HG03175 (cell line): ENCODE results near the gene PLK5.
"Not testable (repeated sequence)": the region's sequence is repeated elsewhere in the genome, so short reads cannot be mapped to it uniquely, and the experiment has no call there.

Source experiments
- ATAC-seq: cut with Tn5 transposase; IDR thresholded peaks from one replicate; pipeline ENCODE4 v1.9.1; 2021; ENCODE audit warnings: mild to moderate bottlenecking, moderate library complexity; ENCODE audit not compliant: unreplicated experiment

Gene PLK5

GRCh38 chr19:1491114-1491848 lies 32.6 kb upstream of the PLK5 start, which contains the start of gene REEP6:
Gene REEP6 (plus strand): TSS chr19:1491181. CDS start chr19:1491270, 89 bp downstream.
- no peak for ATAC-seq

DNA sequence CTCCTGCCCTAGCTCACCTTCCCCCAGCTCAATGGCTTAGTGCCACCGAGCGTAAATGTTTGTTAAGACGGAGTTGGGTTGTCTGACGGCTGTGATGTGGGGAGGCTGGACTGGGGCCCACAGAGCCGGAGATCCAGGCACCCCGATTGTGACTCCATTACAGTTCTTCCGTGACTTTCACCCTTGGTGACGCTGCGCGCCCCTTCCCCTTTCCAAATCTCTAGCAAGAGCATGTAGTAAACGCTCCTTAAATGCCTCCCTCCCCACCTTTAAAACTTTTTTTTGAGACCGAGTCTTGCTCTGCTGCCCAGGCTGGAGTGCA lies 32.1 kb upstream of the PLK5 start:
- ATAC-seq = no peak

DNA sequence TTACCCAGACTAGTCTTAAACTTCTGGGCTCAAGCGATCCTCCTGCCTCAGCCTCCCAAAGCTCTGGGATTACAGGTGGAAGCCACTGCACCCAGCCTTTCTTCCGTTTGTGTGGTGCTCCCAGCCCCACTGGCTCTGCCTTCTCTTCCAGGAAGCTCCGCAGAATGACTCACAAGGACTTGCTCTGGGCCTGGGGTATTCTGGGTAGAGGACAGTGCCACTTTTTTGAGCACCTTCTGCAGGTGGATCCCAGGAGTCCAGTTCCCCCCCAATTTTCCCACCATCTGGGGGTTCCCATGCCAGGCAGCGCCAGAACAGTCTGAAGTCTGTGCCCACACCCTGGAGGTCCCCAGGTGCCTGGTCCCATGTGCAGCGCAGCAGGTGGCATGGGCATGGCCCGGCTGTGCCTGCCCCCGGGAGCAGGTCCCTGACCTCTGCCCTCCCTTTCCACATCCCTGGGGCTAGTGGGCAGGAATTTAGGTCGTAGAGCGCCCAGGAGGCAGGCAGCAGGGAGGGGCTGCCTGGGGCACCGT lies 31.3 kb upstream of the PLK5 start:
- ATAC-seq = no peak

DNA sequence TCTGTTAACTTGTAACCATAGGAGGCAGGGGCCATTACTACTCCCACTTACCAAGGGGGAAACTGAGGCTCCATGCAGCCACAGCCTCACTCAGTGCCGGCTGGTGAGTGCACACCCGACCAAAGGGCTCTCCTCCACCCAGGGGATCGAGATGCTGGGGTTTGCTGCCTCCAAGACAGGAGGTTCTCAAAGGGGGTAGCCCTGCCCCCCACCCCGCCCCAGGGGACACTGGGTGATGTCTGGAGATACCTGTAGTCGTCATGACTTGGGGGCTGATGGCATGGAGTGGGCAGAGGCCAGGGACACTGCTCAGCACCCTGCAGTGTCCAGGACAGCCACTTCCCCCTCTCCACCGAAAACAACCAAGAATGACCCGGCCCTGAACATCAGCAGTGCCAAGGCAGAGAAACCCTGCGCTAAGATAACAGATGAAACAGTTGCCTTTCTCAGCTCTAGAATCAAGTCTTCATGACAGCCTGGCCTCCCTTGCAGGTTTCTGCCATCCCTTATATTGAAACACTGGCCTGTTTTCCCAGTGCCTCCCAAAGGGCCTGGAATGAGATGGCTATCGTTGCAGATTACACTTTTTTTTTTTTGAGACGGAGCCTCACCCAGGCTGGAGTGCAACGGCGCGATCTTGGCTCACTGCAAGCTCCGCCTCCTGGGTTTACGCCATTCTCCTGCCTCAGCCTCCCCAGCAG lies 29.6 kb upstream of the PLK5 start:
- ATAC-seq = no peak

- no peak for ATAC-seq
Observed at GRCh38 chr19:1495051-1495798, 28.7 kb upstream of the PLK5 start.

- ATAC-seq = no peak
Observed at GRCh38 chr19:1495799-1496713, 27.8 kb upstream of the PLK5 start.

DNA sequence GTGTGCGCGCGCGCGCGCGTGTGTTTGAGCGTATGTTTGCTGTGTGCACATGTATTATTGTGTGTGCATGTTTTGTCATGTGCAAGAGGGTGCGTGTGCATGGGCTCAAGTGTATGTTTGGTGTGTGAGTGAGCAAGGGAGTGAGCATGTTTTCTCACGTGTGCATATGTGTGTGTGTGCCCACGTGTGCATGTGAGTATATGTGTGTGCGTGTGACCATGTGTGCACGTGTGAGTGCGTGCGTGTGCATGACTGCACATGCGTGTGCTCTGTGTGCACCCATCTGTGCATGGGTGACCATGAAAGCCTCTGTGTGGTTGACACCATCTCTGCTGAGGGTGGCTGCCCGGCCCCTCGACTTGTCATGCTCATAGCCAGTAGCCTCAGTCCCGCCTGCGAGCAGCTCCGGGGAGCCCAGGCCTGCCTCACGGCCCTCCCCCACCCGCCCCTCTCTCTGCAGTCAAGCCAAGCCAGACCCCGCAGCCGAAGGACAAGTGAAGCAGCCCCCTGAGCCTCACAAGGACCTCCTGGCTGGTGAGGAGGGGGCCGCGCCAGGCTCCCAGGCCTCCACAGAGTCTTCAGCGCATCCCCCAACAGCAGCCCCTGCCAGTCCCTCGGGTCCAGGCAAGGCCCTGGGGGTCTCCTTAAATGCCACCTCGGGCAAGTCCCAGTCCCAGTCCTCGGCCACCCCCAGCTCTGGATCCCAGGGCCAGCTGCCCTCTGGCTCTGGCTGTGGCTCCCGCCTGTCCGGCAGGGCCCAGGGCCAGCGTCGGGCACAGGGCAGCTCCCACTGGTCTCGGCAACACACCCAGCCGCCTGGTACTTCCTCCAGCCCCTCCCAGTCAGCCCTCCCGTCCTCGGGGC lies 26.9 kb upstream of the PLK5 start:
- no peak for ATAC-seq

- ATAC-seq = no peak
Observed at GRCh38 chr19:1497578-1498235, 26.2 kb upstream of the PLK5 start.

GRCh38 chr19:1499231-1499630 lies 24.6 kb upstream of the PLK5 start:
- ATAC-seq = not testable (repeated sequence)

DNA sequence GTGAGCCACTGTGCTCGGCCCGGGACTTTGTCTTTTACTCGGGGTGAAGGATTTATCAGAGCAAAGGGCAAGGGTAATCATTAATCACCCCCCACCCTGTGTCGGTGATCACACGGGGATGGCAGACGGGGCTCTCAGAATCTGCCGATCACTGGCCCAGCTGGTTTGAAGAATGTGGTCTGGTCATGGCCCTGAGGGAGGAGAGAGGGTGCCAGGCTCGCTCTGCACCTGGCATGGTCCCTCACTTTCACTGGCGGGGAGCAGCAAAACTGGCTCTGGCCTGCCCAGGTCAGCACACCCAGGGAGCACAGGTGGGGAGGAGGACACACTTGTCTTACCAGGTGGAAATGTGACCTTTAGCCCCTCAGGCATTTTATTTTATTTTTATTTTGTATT lies 22.7 kb upstream of the PLK5 start:
- no peak for ATAC-seq

GRCh38 chr19:1502433-1503088 lies 21.3 kb upstream of the PLK5 start:
- no peak for ATAC-seq

DNA sequence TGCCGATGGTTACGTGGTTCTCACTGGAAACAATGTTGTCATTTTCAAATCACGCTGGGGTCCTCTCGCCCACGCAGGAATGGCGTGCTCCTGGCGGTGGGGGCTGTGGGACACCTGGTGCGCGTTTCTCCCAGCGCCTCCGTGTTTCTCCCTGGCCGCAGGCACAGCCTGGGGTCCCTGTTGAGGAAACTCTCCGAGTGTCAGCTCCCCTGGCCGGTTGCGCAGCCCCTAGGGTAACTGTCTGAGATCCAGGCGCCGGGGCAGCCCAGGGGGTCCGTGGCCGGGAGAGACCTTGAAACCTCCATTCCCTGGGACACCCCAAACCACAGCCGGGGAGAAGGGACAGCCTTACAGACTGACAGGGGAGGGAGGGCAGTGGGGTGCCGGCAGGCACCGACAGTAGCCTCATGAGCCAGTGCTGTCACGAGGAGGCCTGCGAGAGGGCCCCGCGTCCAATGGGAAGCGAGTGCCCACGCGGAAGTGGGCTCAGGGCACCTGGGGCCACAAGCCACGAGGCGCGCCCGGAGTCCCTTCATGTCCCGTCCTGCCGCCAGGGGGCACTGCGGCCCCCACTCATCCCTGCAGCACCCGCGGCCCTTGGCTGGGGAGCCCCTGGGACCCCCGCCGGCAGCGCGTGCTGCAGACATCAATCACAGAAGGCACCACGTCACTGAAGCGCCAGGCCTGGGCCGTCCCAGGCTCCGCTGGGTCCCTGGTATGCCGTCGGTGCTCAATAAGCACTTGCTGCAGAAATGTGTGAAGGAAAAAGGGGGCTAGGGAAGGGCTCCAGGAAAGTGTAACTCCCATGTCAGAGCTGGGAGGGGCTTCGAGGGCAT lies 20.6 kb upstream of the PLK5 start:
- no peak for ATAC-seq

DNA sequence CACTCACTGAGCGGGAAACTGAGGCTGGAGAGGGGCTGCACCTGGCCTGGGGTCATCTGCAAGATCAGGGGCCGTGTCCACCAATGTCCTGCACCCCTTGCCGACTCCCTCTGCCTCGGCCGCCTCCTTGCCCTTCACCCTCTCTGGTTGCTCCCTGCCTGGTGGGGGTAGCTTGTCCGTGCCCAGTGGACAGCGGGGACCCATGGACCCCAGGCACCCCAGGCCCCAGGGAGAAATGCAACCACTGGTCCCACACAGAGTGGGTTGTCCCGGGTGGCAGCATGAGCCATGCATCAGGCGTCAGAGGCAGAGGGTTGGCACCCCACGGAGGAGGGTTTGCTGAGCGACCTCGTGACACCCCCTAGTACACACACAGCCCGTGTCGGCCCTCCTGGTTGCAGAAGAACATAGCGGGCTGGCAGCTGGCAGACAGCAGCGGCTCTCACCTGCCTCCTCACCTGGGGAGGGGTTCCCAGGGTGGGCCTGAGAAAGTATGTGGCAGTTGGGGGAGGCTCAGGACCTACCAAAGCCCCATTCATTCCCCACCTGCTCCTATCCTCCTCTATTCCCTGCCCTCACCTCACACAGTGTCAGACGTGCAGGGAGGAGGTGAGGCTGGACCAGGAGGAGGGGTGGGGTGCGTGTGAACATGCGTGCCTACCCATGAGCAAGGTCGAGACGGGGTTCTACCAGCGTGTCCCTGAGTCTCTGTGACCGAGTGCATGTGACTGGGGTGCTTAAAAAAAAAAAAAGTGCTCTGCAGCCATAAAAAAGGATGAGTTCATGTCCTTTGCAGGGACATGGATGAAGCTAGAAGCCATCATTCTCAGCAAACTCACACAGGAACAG lies 19.7 kb upstream of the PLK5 start:
- no peak for ATAC-seq

- no peak for ATAC-seq
Observed at GRCh38 chr19:1505012-1505411, 18.9 kb upstream of the PLK5 start.

- no peak for ATAC-seq
Observed at GRCh38 chr19:1505991-1506881, 17.6 kb upstream of the PLK5 start.

GRCh38 chr19:1507192-1507660 lies 16.7 kb upstream of the PLK5 start:
- ATAC-seq = no peak
